Uterus (tissue), 4 donors: ENCODE data around the gene MAGEB10. TPM values are rescaled to one million over a fixed set of nuclear protein-coding genes. Genes with fewer than 3 reads are reported as not detected.

Experiments used
- DNase-seq, 2 donors: peaks; one replicate each; pipeline ENCODE4 v3.0.0-alpha.2; 2019 to 2020
- H3K27ac ChIP-seq, 2 donors: fragments of 200-600 bp; sonication (generic); 1 replicate in 1 of 2; 2 replicates in 1 of 2; pipeline ENCODE4 v1.5.1; 2016 to 2018
- H3K27me3 ChIP-seq, 2 donors: fragments of 200-600 bp; sonication (generic); one replicate each; pipeline ENCODE4 v1.5.1; 2018 to 2019; ENCODE audit warnings: control low read depth in 1 of 2
- H3K36me3 ChIP-seq, 2 donors: fragments of 200-600 bp; sonication (generic); one replicate each; pipeline ENCODE4 v1.5.1; 2019; ENCODE audit warnings: control low read depth in 1 of 2
- H3K4me1 ChIP-seq, 2 donors: fragments of 200-600 bp; sonication (generic); one replicate each; pipeline ENCODE4 v1.5.1; 2018 to 2019; ENCODE audit warnings: control low read depth in 1 of 2
- H3K4me3 ChIP-seq, 2 donors: fragments of 200-600 bp; sonication (generic); 1 replicate in 1 of 2; 2 replicates in 1 of 2; pipeline ENCODE4 v1.5.1; 2018 to 2019; ENCODE audit warnings: mild to moderate bottlenecking in 1 of 2
- H3K9me3 ChIP-seq, 2 donors: fragments of 200-600 bp; sonication (generic); one replicate each; pipeline ENCODE4 v1.5.1; 2019; ENCODE audit warnings: control low read depth in 1 of 2
- CTCF ChIP-seq, 4 experiments: fragments of 200-600 bp in 2 of 4; fragments of 450-650 bp in 2 of 4; sonication (generic) in 2 of 4; IDR thresholded peaks; one replicate each; pipeline ENCODE4 v1.5.1; 2016 to 2019; ENCODE audit warnings: antibody characterized with exemption in 4 of 4, mild to moderate bottlenecking in 2 of 4, moderate library complexity in 1 of 4
- POLR2A ChIP-seq, 2 donors: fragments of 450-650 bp; IDR thresholded peaks; one replicate each; pipeline ENCODE4 v1.6.1; 2016; ENCODE audit warnings: antibody characterized with exemption in 2 of 2, mild to moderate bottlenecking in 1 of 2, moderate library complexity in 1 of 2
- intact Hi-C: fragments of 100-400 bp; cut with DNase I; formaldehyde crosslinking; loops from one replicate; pipeline ENCODE4 v1.15.1; 2023; ENCODE audit warnings: low total_unique reads
- total RNA-seq, 4 donors: library from RNA; depleted of rRNA in 3 of 4; stranded (reverse); fragments of >200 nt in 3 of 4; gene quantifications; one replicate each; pipeline versions ENCODE4 v1.1.0 to v1.2.4, GENCODE V29; 2014 to 2023
- donor health status: DM: yes; HTN: yes; CAD: no.

The MAGEB10 gene
- not detected for total RNA-seq

- Histone ChIP-seq H3K4me1 (no peaks in the 10 kb centered on the region), H3K27ac (no peak within 1 kb of the TSS), H3K9me3 (no peaks in the 10 kb centered on the region), H3K4me3 (no peak within 1 kb of the TSS), H3K27me3 (no peaks in the 10 kb centered on the region), H3K36me3 (no peaks in the 10 kb centered on the region)
- TF ChIP-seq CTCF (IDR thresholded peaks at IDR 0.05), result no peak
- no peak for TF ChIP-seq POLR2A (IDR thresholded peaks at IDR 0.05)
- DNase-seq, result no peak
- intact Hi-C loops, result no loop called here
Measured at GRCh38 chrX:27807690-27808089, at the start of gene MAGEB10. Gene MAGEB10 (plus strand): TSS chrX:27807990. CDS start chrX:27821307, 13,317 bp downstream.

GRCh38 chrX:27765718-27766117 lies 42.1 kb upstream of the MAGEB10 start:
- H3K36me3 ChIP-seq, result no peaks in the 10 kb centered on the region
- H3K27me3 ChIP-seq, result no peaks in the 10 kb centered on the region
- no peak for TF ChIP-seq POLR2A (IDR thresholded peaks at IDR 0.05)
- no peak for TF ChIP-seq CTCF (IDR thresholded peaks at IDR 0.05)
- intact Hi-C loops, result no loop called here
- H3K4me1 ChIP-seq, result no peaks in the 10 kb centered on the region
- no peak overlapping the region for H3K4me3 ChIP-seq
- H3K27ac ChIP-seq, result no peak overlapping the region
- H3K9me3 ChIP-seq, result no peaks in the 10 kb centered on the region
- no peak for DNase-seq

GRCh38 chrX:27767387-27767786 lies 40.4 kb upstream of the MAGEB10 start:
- no peaks in the 10 kb centered on the region for H3K9me3 ChIP-seq
- H3K4me3 ChIP-seq, result no peak overlapping the region
- H3K27me3 ChIP-seq, result no peaks in the 10 kb centered on the region
- TF ChIP-seq CTCF (IDR thresholded peaks at IDR 0.05) (no peak), POLR2A (IDR thresholded peaks at IDR 0.05) (no peak)
- H3K27ac ChIP-seq, result no peak overlapping the region
- H3K4me1 ChIP-seq, result no peaks in the 10 kb centered on the region
- intact Hi-C loops, result no loop called here
- no peaks in the 10 kb centered on the region for H3K36me3 ChIP-seq
- DNase-seq, result no peak

- TF ChIP-seq POLR2A (IDR thresholded peaks at IDR 0.05), result no peak
- no peak for TF ChIP-seq CTCF (IDR thresholded peaks at IDR 0.05)
- intact Hi-C loops, result no loop called here
Measured at GRCh38 chrX:27775984-27776383, 31.8 kb upstream of the MAGEB10 start.

GRCh38 chrX:27796640-27797257 lies 11.0 kb upstream of the MAGEB10 start:
- TF ChIP-seq POLR2A (IDR thresholded peaks at IDR 0.05), result no peak
- TF ChIP-seq CTCF (IDR thresholded peaks at IDR 0.05), result no peak
- no peaks in the 10 kb centered on the region for H3K4me1 ChIP-seq
- H3K27ac ChIP-seq, result no peak overlapping the region
- H3K4me3 ChIP-seq, result no peak overlapping the region
- H3K27me3 ChIP-seq, result no peaks in the 10 kb centered on the region
- H3K9me3 ChIP-seq, result no peaks in the 10 kb centered on the region
- no peak for DNase-seq
- no peaks in the 10 kb centered on the region for H3K36me3 ChIP-seq
- intact Hi-C loops, result no loop called here

More at GRCh38 chrX:27775984-27776383, 31.8 kb upstream of the MAGEB10 start:
- H3K27ac ChIP-seq, result no peak overlapping the region
- no peaks in the 10 kb centered on the region for H3K9me3 ChIP-seq
- H3K27me3 ChIP-seq, result no peaks in the 10 kb centered on the region
- no peaks in the 10 kb centered on the region for H3K36me3 ChIP-seq
- DNase-seq, result no peak
- H3K4me3 ChIP-seq, result no peak overlapping the region
- no peaks in the 10 kb centered on the region for H3K4me1 ChIP-seq
